Activated CD4-positive, alpha-beta T cell treated with anti-CD3 and anti-CD28 coated beads, Interleukin-2, amount 50 U/mL, for 1 hour (primary cell): ENCODE data around the gene SERPINB2.
"Not testable (repeated sequence)": the region's sequence is repeated elsewhere in the genome, so short reads cannot be mapped to it uniquely, and the experiment has no call there.

ENCODE experiments used
- DNase-seq: peaks from one replicate; pipeline ENCODE4 v3.0.0-alpha.2; 2020

The SERPINB2 gene

GRCh38 chr18:63940543-63941050 is 53.1 kb downstream of the SERPINB2 start:
- not testable (repeated sequence) for DNase-seq

GRCh38 chr18:63947051-63947790 is 59.7 kb downstream of the SERPINB2 start:
- DNase-seq = no peak

- peak; percentile 29 for DNase-seq
Measured at GRCh38 chr18:63949068-63949737, 61.7 kb downstream of the SERPINB2 start, which contains the start of gene HMSD. TSS of gene HMSD (plus strand) at chr18:63949301. CDS start at chr18:63953456, 4,155 bp downstream.

- DNase-seq = no peak
Measured at GRCh38 chr18:63951302-63951705, 63.8 kb downstream of the SERPINB2 start.
